Measurements from ENCODE around the gene ANO10.

- TF ChIP-seq SP1 (IDR thresholded peaks at IDR 0.05; ENCODE audit: low read depth, low read length), result no peak
- no peak for TF ChIP-seq ZNF274 (IDR thresholded peaks at IDR 0.05; ENCODE audit: borderline replicate concordance, extremely low read depth, low read length)
- no peak for TF ChIP-seq CTCF (IDR thresholded peaks at IDR 0.05; ENCODE audit: control extremely low read depth in 1 of 3, insufficient read depth in 1 of 3, low read depth in 1 of 3, low read length in 3 of 3)
- TF ChIP-seq SP2 (IDR thresholded peaks at IDR 0.05; ENCODE audit: low read length), result no peak
- no peak for TF ChIP-seq HDAC6 (IDR thresholded peaks at IDR 0.05; ENCODE audit: low read depth, low read length)
Measured at GRCh38 chr3:43618142-43618541, 3.7 kb downstream of the ANO10 start.

Measured in H1 (cell line).